WTC11 (cell line): ENCODE measurements around the gene DCXR. TPM values are rescaled to one million over a fixed set of nuclear protein-coding genes. Genes with fewer than 3 reads are reported as not detected.
A peak's percentile ranks its signal among the peaks of the same experiment; 100 is the strongest.

ENCODE experiments used
- ATAC-seq: fragments of 200-7000 bp; cut with Tn5 transposase; 2 replicates; pipeline ENCODE4 v1.10.0; 2021; ENCODE audit warnings: mild to moderate bottlenecking, moderate library complexity
- CTCF ChIA-PET: fragments of 300-600 bp; sonication (Branson Sonifier 250); formaldehyde crosslinking; loops from one replicate; lab custom pipeline; 2021; ENCODE audit warnings: antibody characterized with exemption; lab: Charles Lee
- POLR2A ChIA-PET: fragments of 350-600 bp; sonication (Branson Sonifier 250); formaldehyde crosslinking; loops from one replicate; lab custom pipeline; 2021; ENCODE audit warnings: antibody characterized with exemption; lab: Charles Lee
- DNase-seq: peaks from one replicate; pipeline ENCODE4 v3.0.0; 2021; ENCODE audit warnings: low spot score
- H3K27ac Mint-ChIP-seq: 2 replicates; pipeline ENCODE4 v1.8.0; 2021; ENCODE audit warnings: mixed read lengths
- H3K27me3 Mint-ChIP-seq: 2 replicates; pipeline ENCODE4 v1.8.0; 2021; ENCODE audit warnings: low read depth, mild to moderate bottlenecking, moderate library complexity, mixed read lengths
- H3K36me3 Mint-ChIP-seq: 2 replicates; pipeline ENCODE4 v1.8.0; 2021; ENCODE audit warnings: mixed read lengths
- H3K4me1 Mint-ChIP-seq: 2 replicates; pipeline ENCODE4 v1.8.0; 2022; ENCODE audit warnings: mixed read lengths
- H3K4me3 Mint-ChIP-seq: 2 replicates; pipeline ENCODE4 v1.8.0; 2021; ENCODE audit warnings: mild to moderate bottlenecking, moderate library complexity, mixed read lengths
- H3K9me3 Mint-ChIP-seq: 2 replicates; pipeline ENCODE4 v1.8.0; 2021; ENCODE audit warnings: mixed read lengths
- CBFB ChIP-seq: sonication (generic); formaldehyde crosslinking; IDR thresholded peaks from 2 replicates; pipeline ENCODE4 v1.8.1; 2022; ENCODE audit warnings: mild to moderate bottlenecking, low read depth, missing genetic modification reagents
- GRHL2 ChIP-seq: fragments of 250-450 bp; sonication (Bioruptor Pico); IDR thresholded peaks from 2 replicates; pipeline ENCODE4 v1.8.0; 2022; ENCODE audit warnings: mild to moderate bottlenecking, moderate library complexity; ENCODE audit not compliant: insufficient replicate concordance, severe bottlenecking
- JAZF1 ChIP-seq: fragments of 250-450 bp; sonication (Bioruptor Pico); IDR thresholded peaks from 2 replicates; pipeline ENCODE4 v1.9.0; 2021; ENCODE audit warnings: moderate library complexity, mild to moderate bottlenecking, inconsistent platforms
- MAX ChIP-seq: sonication (generic); formaldehyde crosslinking; IDR thresholded peaks from 2 replicates; pipeline ENCODE4 v1.8.0; 2022; ENCODE audit warnings: mild to moderate bottlenecking, missing genetic modification reagents
- SMAD3 ChIP-seq: sonication (generic); formaldehyde crosslinking; IDR thresholded peaks from 2 replicates; pipeline ENCODE4 v1.8.0; 2022; ENCODE audit warnings: missing genetic modification reagents, mild to moderate bottlenecking, borderline replicate concordance
- SP1 ChIP-seq: sonication (generic); formaldehyde crosslinking; conservative IDR thresholded peaks from 2 replicates; pipeline ENCODE4 v1.8.1; 2022; ENCODE audit warnings: missing genetic modification reagents
- ZNF263 ChIP-seq: sonication (generic); formaldehyde crosslinking; IDR thresholded peaks from 2 replicates; pipeline ENCODE4 v1.8.1; 2022; ENCODE audit warnings: low read depth, mild to moderate bottlenecking, moderate library complexity, missing genetic modification reagents
- ZNF396 ChIP-seq: fragments of 250-450 bp; sonication (Bioruptor Pico); IDR thresholded peaks from 2 replicates; pipeline ENCODE4 v1.8.0; 2021; ENCODE audit warnings: mild to moderate bottlenecking, moderate library complexity, borderline replicate concordance
- ZNF423 ChIP-seq: fragments of 250-450 bp; sonication (Bioruptor Pico); IDR thresholded peaks from 2 replicates; pipeline ENCODE4 v2.1.2; 2022; ENCODE audit warnings: mild to moderate bottlenecking, moderate library complexity
- total RNA-seq: library from RNA; stranded (reverse); gene quantifications from 3 replicates; pipeline ENCODE4 v1.2.3, GENCODE V29; 2021
- TF ChIP-seq, protein P1 (sequence below): sonication (generic); formaldehyde crosslinking; IDR thresholded peaks from 2 replicates; pipeline ENCODE4 v1.8.1; 2022; ENCODE audit warnings: mild to moderate bottlenecking, moderate library complexity, missing genetic modification reagents
- TF ChIP-seq, protein P2 (sequence below): sonication (generic); formaldehyde crosslinking; conservative IDR thresholded peaks from 2 replicates; pipeline ENCODE4 v1.8.1; 2023; ENCODE audit warnings: mild to moderate bottlenecking, low read depth, missing genetic modification reagents, moderate library complexity

The DCXR gene
- total RNA-seq, 1 experiment from 2014 or later, result 130 TPM

DNA sequence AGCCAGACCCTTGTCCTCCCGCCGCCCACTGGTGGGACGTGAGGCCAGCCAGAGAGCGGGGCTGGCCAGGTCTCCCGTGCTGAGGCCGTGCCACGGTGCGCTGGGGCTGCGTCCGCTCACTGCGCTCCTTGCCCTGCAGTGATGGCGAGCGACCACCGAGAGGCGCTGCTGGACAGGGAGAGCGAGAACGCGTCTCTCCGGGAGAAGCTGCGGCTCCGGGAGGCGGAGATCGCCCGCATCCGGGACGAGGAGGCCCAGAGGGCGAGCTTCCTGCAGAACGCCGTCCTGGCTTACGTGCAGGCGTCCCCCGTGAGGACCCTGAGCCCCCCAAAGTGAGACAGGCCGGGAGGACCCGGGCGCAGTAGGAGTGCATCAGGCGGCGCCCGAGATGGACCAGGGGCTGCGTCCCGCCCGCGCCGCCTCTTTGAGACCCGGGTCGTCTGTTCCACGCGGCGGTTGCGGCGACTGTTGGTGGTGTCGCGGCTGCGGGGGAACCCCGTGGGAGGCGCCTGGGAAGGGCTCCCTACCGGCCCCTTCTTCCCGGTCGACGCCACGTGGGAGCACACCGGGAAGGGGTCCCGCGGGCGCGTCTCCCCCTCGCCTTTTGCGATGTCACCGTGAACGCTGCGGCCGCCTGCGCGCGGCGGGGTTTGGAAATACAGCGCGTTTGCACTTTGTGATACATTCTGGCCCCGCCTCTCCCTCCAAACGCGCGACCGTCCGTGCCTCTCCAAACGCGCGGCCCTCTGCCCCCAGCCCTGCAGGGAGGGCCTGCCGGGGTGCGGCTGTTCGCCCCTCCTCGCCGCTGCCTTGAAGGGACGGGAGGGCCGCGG, 6.8 kb downstream of the DCXR start (continued):
- TF ChIP-seq, protein P1, sequence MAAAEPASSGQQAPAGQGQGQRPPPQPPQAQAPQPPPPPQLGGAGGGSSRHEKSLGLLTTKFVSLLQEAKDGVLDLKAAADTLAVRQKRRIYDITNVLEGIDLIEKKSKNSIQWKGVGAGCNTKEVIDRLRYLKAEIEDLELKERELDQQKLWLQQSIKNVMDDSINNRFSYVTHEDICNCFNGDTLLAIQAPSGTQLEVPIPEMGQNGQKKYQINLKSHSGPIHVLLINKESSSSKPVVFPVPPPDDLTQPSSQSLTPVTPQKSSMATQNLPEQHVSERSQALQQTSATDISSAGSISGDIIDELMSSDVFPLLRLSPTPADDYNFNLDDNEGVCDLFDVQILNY (CRISPR knock-in tag), result no peak
- TF ChIP-seq JAZF1, result no peak
- TF ChIP-seq ZNF263 (CRISPR knock-in tag), result 0 out of 2 replicates have a peak, but pooled peaks have one; percentile 13
- TF ChIP-seq CBFB (CRISPR knock-in tag), result no peak
- no peak for TF ChIP-seq SMAD3

- DNase-seq (no peak), ATAC-seq (no peak)
- TF ChIP-seq MAX, result 0 out of 2 replicates have a peak, but pooled peaks have one; percentile 5
- no peak for TF ChIP-seq GRHL2
- Mint-ChIP-seq H3K9me3 (no peaks in the 10 kb centered on the region), H3K4me1 (peaks cover 10% of the 10 kb centered on the region), H3K27ac (no peak overlapping the region), H3K27me3 (no peaks in the 10 kb centered on the region; the same call in 1 of the 2 replicates), H3K4me3 (no peak overlapping the region), H3K36me3 (0 out of 2 replicates have a peak, but pooled peaks cover under 1% of the 10 kb centered on the region)
- CTCF ChIA-PET, result interaction anchor here (0.6 to 5.7 kb wide), 59 partner anchors 8 to 270 kb away, joined by 3 to 119 read pairs (median 7); partner anchors contain the start of genes ASPSCR1, CCDC57, CENPX and DCXR
- POLR2A ChIA-PET, result interaction anchor here (0.5 to 1.1 kb wide), 5 partner anchors 31 to 316 kb away, joined by 3 to 6 read pairs (median 3); no protein-coding TSS in a partner anchor
Measured at GRCh38 chr17:82029990-82030469, 7.5 kb downstream of the DCXR start.

- no peak for DNase-seq
- no peak for TF ChIP-seq ZNF396 (CRISPR knock-in tag)
- TF ChIP-seq, all 79 proteins: peak for 0
- H3K27ac Mint-ChIP-seq, result no peak overlapping the region
- no peak for ATAC-seq
- H3K4me3 Mint-ChIP-seq, result peak overlapping the region; percentile 30; the same call in 1 of the 2 replicates
- CTCF ChIA-PET, result interaction anchor here (1.3 to 5.7 kb wide), 20 partner anchors 9 to 207 kb away, joined by 4 to 119 read pairs (median 12); partner anchors contain the start of genes CENPX, DCXR, GPS1 and LRRC45
- H3K9me3 Mint-ChIP-seq, result no peaks in the 10 kb centered on the region
- POLR2A ChIA-PET, result interaction anchor here (1.1 kb wide), 1 partner anchor 31 kb away, joined by 3 read pairs; no protein-coding TSS in a partner anchor
- H3K36me3 Mint-ChIP-seq, result no peaks in the 10 kb centered on the region
- H3K4me1 Mint-ChIP-seq, result peaks cover 8% of the 10 kb centered on the region
- H3K27me3 Mint-ChIP-seq, result no peaks in the 10 kb centered on the region; the same call in 1 of the 2 replicates
Measured at GRCh38 chr17:82029391-82029790, 8.1 kb downstream of the DCXR start.

DNA sequence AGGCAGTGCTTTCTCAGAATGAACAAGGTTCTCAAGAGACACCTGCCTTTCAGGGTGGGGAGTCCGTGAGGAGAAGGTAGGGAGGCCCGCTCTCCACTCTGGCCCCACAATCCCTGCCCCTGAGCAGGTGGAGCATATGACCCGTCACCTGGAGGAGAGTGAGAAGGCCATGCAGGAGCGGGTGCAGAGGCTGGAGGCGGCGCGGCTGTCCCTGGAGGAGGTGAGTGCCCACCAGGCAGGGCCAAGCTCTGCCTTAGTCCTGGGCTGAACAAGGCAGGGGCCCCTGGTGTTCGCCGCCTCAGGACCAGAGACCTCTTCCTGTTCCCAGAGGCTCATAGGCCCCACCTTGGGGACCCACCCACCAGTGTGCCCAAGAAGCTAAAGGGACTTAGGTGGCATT, 8.5 kb downstream of the DCXR start:
- ATAC-seq (no peak), DNase-seq (no peak)
- Mint-ChIP-seq H3K9me3 (no peaks in the 10 kb centered on the region), H3K27me3 (no peaks in the 10 kb centered on the region; the same call in 1 of the 2 replicates), H3K36me3 (no peaks in the 10 kb centered on the region), H3K27ac (no peak overlapping the region), H3K4me3 (no peak overlapping the region), H3K4me1 (peaks cover 11% of the 10 kb centered on the region)
- POLR2A ChIA-PET, result no interaction called here
- CTCF ChIA-PET, result interaction anchor here (1.5 to 5.7 kb wide), 7 partner anchors 9 to 126 kb away, joined by 4 to 119 read pairs (median 8); partner anchors contain the start of genes CENPX, DCXR and LRRC45
- TF ChIP-seq, protein P1 (CRISPR knock-in tag), result no peak
- TF ChIP-seq SP1 (CRISPR knock-in tag) (no peak), ZNF423 (no peak)
- TF ChIP-seq, protein P2, sequence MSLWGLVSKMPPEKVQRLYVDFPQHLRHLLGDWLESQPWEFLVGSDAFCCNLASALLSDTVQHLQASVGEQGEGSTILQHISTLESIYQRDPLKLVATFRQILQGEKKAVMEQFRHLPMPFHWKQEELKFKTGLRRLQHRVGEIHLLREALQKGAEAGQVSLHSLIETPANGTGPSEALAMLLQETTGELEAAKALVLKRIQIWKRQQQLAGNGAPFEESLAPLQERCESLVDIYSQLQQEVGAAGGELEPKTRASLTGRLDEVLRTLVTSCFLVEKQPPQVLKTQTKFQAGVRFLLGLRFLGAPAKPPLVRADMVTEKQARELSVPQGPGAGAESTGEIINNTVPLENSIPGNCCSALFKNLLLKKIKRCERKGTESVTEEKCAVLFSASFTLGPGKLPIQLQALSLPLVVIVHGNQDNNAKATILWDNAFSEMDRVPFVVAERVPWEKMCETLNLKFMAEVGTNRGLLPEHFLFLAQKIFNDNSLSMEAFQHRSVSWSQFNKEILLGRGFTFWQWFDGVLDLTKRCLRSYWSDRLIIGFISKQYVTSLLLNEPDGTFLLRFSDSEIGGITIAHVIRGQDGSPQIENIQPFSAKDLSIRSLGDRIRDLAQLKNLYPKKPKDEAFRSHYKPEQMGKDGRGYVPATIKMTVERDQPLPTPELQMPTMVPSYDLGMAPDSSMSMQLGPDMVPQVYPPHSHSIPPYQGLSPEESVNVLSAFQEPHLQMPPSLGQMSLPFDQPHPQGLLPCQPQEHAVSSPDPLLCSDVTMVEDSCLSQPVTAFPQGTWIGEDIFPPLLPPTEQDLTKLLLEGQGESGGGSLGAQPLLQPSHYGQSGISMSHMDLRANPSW, result no peak
